GM23338 (cell line): ENCODE results near the gene CDKAL1. TPM values are rescaled to one million over a fixed set of nuclear protein-coding genes. Genes with fewer than 3 reads are reported as not detected.

Experiments
- ATAC-seq: fragments of 200-7000 bp; cut with Tn5 transposase; 3 replicates; pipeline ENCODE4 v1.9.1; 2020
- DNase-seq: peaks from one replicate; pipeline ENCODE4 v3.0.0-alpha.2; 2015; ENCODE audit warnings: low spot score
- H2AFZ ChIP-seq: fragments of 200-600 bp; sonication (generic); 2 replicates; pipeline ENCODE4 v1.8.0; 2016; ENCODE audit warnings: antibody characterized with exemption, mild to moderate bottlenecking, moderate library complexity
- H3F3A ChIP-seq: fragments of 200-600 bp; sonication (generic); replicated peaks from 2 replicates; pipeline ENCODE4 v1.8.0; 2017; ENCODE audit warnings: antibody characterized with exemption, mixed run types, low read depth
- H3K27ac ChIP-seq: fragments of 200-600 bp; sonication (generic); 2 replicates; pipeline ENCODE4 v1.6.1; 2016; ENCODE audit warnings: low read depth
- H3K27me3 ChIP-seq: fragments of 200-600 bp; sonication (generic); 2 replicates; pipeline ENCODE4 v1.8.0; 2016; ENCODE audit warnings: mild to moderate bottlenecking, mixed run types, moderate library complexity; ENCODE audit not compliant: insufficient read depth
- H3K36me3 ChIP-seq: fragments of 200-600 bp; sonication (generic); 2 replicates; pipeline ENCODE4 v1.8.0; 2016; ENCODE audit warnings: mild to moderate bottlenecking; ENCODE audit not compliant: insufficient read depth
- H3K4me1 ChIP-seq: fragments of 200-600 bp; sonication (generic); 2 replicates; pipeline ENCODE4 v1.8.0; 2016; ENCODE audit warnings: mild to moderate bottlenecking, moderate library complexity; ENCODE audit not compliant: insufficient read depth
- H3K4me2 ChIP-seq: fragments of 200-600 bp; sonication (generic); 2 replicates; pipeline ENCODE4 v1.7.1; 2017; ENCODE audit warnings: mixed run types
- H3K4me3 ChIP-seq: fragments of 200-600 bp; sonication (generic); 2 replicates; pipeline ENCODE4 v1.6.1; 2016; ENCODE audit warnings: mixed run types
- H3K79me2 ChIP-seq: fragments of 200-600 bp; sonication (generic); replicated peaks from 2 replicates; pipeline ENCODE4 v1.8.0; 2017; ENCODE audit warnings: mild to moderate bottlenecking; ENCODE audit not compliant: insufficient read depth
- H3K9me2 ChIP-seq: fragments of 200-600 bp; sonication (generic); 2 replicates; pipeline ENCODE4 v1.8.0; 2017; ENCODE audit not compliant: insufficient read depth
- H4K20me1 ChIP-seq: fragments of 200-600 bp; sonication (generic); replicated peaks from 2 replicates; pipeline ENCODE4 v1.8.0; 2017; ENCODE audit warnings: mild to moderate bottlenecking; ENCODE audit not compliant: insufficient read depth
- H3K27ac Mint-ChIP-seq: 2 replicates; pipeline ENCODE4 v1.8.0; 2020; ENCODE audit warnings: inconsistent platforms, mild to moderate bottlenecking, moderate library complexity, mixed read lengths
- H3K27me3 Mint-ChIP-seq: 3 replicates; pipeline ENCODE4 v1.8.0; 2022; ENCODE audit warnings: low read depth, mild to moderate bottlenecking, moderate library complexity, mixed read lengths, inconsistent platforms; ENCODE audit not compliant: insufficient read depth, poor library complexity
- H3K36me3 Mint-ChIP-seq: 3 replicates; pipeline ENCODE4 v1.8.0; 2021; ENCODE audit warnings: low read depth, mild to moderate bottlenecking, inconsistent platforms, moderate library complexity, mixed read lengths
- H3K4me1 Mint-ChIP-seq: 3 replicates; pipeline ENCODE4 v1.8.0; 2020; ENCODE audit warnings: mild to moderate bottlenecking, inconsistent platforms, mixed read lengths
- H3K4me3 Mint-ChIP-seq: 3 replicates; pipeline ENCODE4 v1.8.0; 2021; ENCODE audit warnings: moderate library complexity, mild to moderate bottlenecking, inconsistent platforms, mixed read lengths
- H3K9me3 Mint-ChIP-seq: 3 replicates; pipeline ENCODE4 v1.8.0; 2020; ENCODE audit warnings: moderate library complexity, mild to moderate bottlenecking, inconsistent platforms, mixed read lengths
- CREB1 ChIP-seq: fragments of 250-450 bp; sonication (Bioruptor Pico); IDR thresholded peaks from 2 replicates; pipeline ENCODE4 v1.5.0; 2020; ENCODE audit warnings: low read depth, mild to moderate bottlenecking, moderate library complexity
- ETS1 ChIP-seq: IDR thresholded peaks from 2 replicates; pipeline ENCODE4 v1.6.1; 2016; ENCODE audit warnings: antibody characterized with exemption
- EZH2 ChIP-seq: fragments of 200-600 bp; sonication (generic); IDR thresholded peaks from one replicate; pipeline ENCODE4 v1.8.0; 2017; ENCODE audit warnings: antibody characterized with exemption, mild to moderate bottlenecking, low read depth; ENCODE audit not compliant: unreplicated experiment
- EZH2phosphoT487 ChIP-seq: fragments of 200-600 bp; sonication (generic); IDR thresholded peaks from one replicate; pipeline ENCODE4 v1.8.1; 2018; ENCODE audit warnings: antibody characterized with exemption; ENCODE audit not compliant: unreplicated experiment
- JUNB ChIP-seq: IDR thresholded peaks from one replicate; pipeline ENCODE4 v1.6.1; 2016; ENCODE audit warnings: antibody characterized with exemption; ENCODE audit not compliant: unreplicated experiment
- NANOG ChIP-seq: IDR thresholded peaks from 2 replicates; pipeline ENCODE4 v1.6.1; 2016; ENCODE audit warnings: antibody characterized with exemption, borderline replicate concordance
- POLR2AphosphoS5 ChIP-seq: IDR thresholded peaks from 2 replicates; pipeline ENCODE4 v1.6.1; 2016; ENCODE audit warnings: antibody characterized with exemption, low read depth
- STAT1 ChIP-seq: IDR thresholded peaks from one replicate; pipeline ENCODE4 v1.6.1; 2016; ENCODE audit warnings: antibody characterized with exemption; ENCODE audit not compliant: unreplicated experiment
- ZNF114 ChIP-seq: fragments of 250-450 bp; sonication (Bioruptor Pico); IDR thresholded peaks from 2 replicates; pipeline ENCODE4 v1.5.0; 2020; ENCODE audit warnings: mild to moderate bottlenecking, moderate library complexity
- ZNF331 ChIP-seq: fragments of 250-450 bp; sonication (Bioruptor Pico); IDR thresholded peaks from 2 replicates; pipeline ENCODE4 v1.5.0; 2020; ENCODE audit warnings: low read depth, mild to moderate bottlenecking, moderate library complexity
- ZNF462 ChIP-seq: fragments of 250-450 bp; sonication (Bioruptor Pico); IDR thresholded peaks from 2 replicates; pipeline ENCODE4 v1.5.0; 2020; ENCODE audit warnings: mild to moderate bottlenecking, moderate library complexity
- polyA plus RNA-seq: library from polyadenylated mRNA; unstranded; fragments of >200 nt; fragmentation: Nextera tagmentation; extraction: Ambion mirVana; gene quantifications from 2 replicates; pipeline ENCODE4 v1.2.1, GENCODE V29; 2016
- total RNA-seq: library from RNA; depleted of rRNA; stranded (reverse); fragments of >200 nt; shearing (Covaris generic); gene quantifications from 2 replicates; pipeline ENCODE4 v1.2.3, GENCODE V29; 2014
- TF ChIP-seq, protein P1 (sequence below), 2 experiments: fragments of 200-600 bp in 1 of 2; sonication (generic) in 1 of 2; conservative IDR thresholded peaks; 2 replicates each; pipeline versions ENCODE4 v1.5.1 to v1.6.1; 2016 to 2017; ENCODE audit warnings: antibody characterized with exemption in 2 of 2, low read depth in 2 of 2, mild to moderate bottlenecking in 2 of 2, moderate library complexity in 1 of 2
- TF ChIP-seq, protein P2 (sequence below): IDR thresholded peaks from one replicate; pipeline ENCODE4 v1.6.1; 2018; ENCODE audit warnings: antibody characterized with exemption; ENCODE audit not compliant: unreplicated experiment

Gene CDKAL1
- total and polyA plus RNA-seq, 2 experiments from 2014 or later, result 17.8 to 35.0 TPM

DNA sequence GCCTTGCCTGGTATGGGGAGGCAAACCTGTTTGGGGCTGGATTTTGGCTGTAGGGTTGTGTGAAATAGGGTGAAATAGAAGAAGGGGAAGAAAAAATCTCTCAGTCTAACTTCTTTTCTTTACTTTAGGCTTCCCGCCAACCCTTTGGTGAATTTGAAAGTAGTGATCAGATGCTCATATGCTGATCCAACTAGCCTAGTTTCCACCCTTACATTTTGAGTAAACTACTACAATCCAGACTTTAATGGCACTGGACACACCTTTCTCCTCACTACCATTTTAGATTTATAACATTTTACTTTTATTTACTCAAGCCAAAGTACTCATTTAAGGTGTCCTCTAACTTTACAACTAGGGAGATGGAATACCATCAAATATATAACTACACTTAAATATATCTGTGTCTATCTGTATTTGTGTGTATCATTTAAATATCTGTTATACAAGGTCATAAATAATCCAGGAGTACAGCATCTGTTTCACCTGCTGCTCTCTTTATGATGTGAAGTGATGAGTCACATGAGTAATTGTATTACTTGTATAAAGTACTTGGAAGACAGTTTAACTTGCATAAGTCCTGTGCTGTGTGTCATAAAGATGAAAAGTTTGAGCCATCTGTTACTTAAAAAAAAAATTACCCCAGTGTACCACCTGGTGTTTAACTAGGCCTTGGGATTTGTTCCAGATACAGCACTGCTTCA, 172.1 kb downstream of the CDKAL1 start:
- H3K9me2 ChIP-seq, result no peaks in the 10 kb centered on the region
- TF ChIP-seq, protein P1, sequence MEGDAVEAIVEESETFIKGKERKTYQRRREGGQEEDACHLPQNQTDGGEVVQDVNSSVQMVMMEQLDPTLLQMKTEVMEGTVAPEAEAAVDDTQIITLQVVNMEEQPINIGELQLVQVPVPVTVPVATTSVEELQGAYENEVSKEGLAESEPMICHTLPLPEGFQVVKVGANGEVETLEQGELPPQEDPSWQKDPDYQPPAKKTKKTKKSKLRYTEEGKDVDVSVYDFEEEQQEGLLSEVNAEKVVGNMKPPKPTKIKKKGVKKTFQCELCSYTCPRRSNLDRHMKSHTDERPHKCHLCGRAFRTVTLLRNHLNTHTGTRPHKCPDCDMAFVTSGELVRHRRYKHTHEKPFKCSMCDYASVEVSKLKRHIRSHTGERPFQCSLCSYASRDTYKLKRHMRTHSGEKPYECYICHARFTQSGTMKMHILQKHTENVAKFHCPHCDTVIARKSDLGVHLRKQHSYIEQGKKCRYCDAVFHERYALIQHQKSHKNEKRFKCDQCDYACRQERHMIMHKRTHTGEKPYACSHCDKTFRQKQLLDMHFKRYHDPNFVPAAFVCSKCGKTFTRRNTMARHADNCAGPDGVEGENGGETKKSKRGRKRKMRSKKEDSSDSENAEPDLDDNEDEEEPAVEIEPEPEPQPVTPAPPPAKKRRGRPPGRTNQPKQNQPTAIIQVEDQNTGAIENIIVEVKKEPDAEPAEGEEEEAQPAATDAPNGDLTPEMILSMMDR (conservative IDR thresholded peaks at IDR 0.05; ENCODE audit: low read depth in 2 of 2), result no peak
- no peak for TF ChIP-seq ETS1
- TF ChIP-seq ZNF462 (CRISPR knock-in tag), result no peak
- no peak for TF ChIP-seq JUNB
- no peak for TF ChIP-seq EZH2phosphoT487
- TF ChIP-seq CREB1 (CRISPR knock-in tag), result no peak
- TF ChIP-seq POLR2AphosphoS5, result no peak
- TF ChIP-seq NANOG, result no peak
- no peak for TF ChIP-seq ZNF114
- no peak for TF ChIP-seq STAT1
- no peak for TF ChIP-seq ZNF331 (CRISPR knock-in tag)
- TF ChIP-seq, protein P2, sequence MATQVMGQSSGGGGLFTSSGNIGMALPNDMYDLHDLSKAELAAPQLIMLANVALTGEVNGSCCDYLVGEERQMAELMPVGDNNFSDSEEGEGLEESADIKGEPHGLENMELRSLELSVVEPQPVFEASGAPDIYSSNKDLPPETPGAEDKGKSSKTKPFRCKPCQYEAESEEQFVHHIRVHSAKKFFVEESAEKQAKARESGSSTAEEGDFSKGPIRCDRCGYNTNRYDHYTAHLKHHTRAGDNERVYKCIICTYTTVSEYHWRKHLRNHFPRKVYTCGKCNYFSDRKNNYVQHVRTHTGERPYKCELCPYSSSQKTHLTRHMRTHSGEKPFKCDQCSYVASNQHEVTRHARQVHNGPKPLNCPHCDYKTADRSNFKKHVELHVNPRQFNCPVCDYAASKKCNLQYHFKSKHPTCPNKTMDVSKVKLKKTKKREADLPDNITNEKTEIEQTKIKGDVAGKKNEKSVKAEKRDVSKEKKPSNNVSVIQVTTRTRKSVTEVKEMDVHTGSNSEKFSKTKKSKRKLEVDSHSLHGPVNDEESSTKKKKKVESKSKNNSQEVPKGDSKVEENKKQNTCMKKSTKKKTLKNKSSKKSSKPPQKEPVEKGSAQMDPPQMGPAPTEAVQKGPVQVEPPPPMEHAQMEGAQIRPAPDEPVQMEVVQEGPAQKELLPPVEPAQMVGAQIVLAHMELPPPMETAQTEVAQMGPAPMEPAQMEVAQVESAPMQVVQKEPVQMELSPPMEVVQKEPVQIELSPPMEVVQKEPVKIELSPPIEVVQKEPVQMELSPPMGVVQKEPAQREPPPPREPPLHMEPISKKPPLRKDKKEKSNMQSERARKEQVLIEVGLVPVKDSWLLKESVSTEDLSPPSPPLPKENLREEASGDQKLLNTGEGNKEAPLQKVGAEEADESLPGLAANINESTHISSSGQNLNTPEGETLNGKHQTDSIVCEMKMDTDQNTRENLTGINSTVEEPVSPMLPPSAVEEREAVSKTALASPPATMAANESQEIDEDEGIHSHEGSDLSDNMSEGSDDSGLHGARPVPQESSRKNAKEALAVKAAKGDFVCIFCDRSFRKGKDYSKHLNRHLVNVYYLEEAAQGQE, result no peak
- TF ChIP-seq EZH2, result no peak
- Mint-ChIP-seq H3K4me3 (no peak overlapping the region), H3K36me3 (no peaks in the 10 kb centered on the region), H3K27me3 (peaks cover 3% of the 10 kb centered on the region), H3K9me3 (no peaks in the 10 kb centered on the region), H3K4me1 (peaks cover 38% of the 10 kb centered on the region), H3K27ac (no peak overlapping the region)
- no peaks in the 10 kb centered on the region for H4K20me1 ChIP-seq
- H3K4me2 ChIP-seq, result no peak overlapping the region
- DNase-seq (no peak), ATAC-seq (no peak)
- no peaks in the 10 kb centered on the region for H3F3A ChIP-seq
- peaks cover 15% of the 10 kb centered on the region for H3K79me2 ChIP-seq
- no peak overlapping the region for H2AFZ ChIP-seq
- peaks cover 7% of the 10 kb centered on the region for H3K4me1 ChIP-seq
- no peak overlapping the region for H3K4me3 ChIP-seq
- no peaks in the 10 kb centered on the region for H3K27me3 ChIP-seq
- no peak overlapping the region for H3K27ac ChIP-seq
- H3K36me3 ChIP-seq, result no peaks in the 10 kb centered on the region
